ENCODE data around the gene VANGL1. TPM values are rescaled to one million over a fixed set of nuclear protein-coding genes. Genes with fewer than 3 reads are reported as not detected.
"Not testable (repeated sequence)": the region's sequence is repeated elsewhere in the genome, so short reads cannot be mapped to it uniquely, and the experiment has no call there.

Gene VANGL1
- polyA plus RNA-seq (2012; ENCODE audit: insufficient read depth, insufficient read length), result 54.8 TPM

- peak within 1 kb of the TSS; percentile 81 for H3K4me3 ChIP-seq (ENCODE audit: low read length)
- DNase-seq (ENCODE audit: low read depth, low spot score), result no peak
Observed at GRCh38 chr1:115641762-115642167, at the start of gene VANGL1. Gene VANGL1 (plus strand): TSS chr1:115641970. CDS start chr1:115651414, 9,444 bp downstream.

- DNase-seq (ENCODE audit: low read depth, low spot score), result no peak
- no peak overlapping the region for H3K4me3 ChIP-seq (ENCODE audit: low read length)
Observed at GRCh38 chr1:115592264-115592663, 49.5 kb upstream of the VANGL1 start.

- no peak overlapping the region for H3K4me3 ChIP-seq (ENCODE audit: low read length)
- no peak for DNase-seq (ENCODE audit: low read depth, low spot score)
Observed at GRCh38 chr1:115593365-115594259, 48.2 kb upstream of the VANGL1 start.

GRCh38 chr1:115594600-115594999, 47.2 kb upstream of the VANGL1 start:
- DNase-seq (ENCODE audit: low read depth, low spot score), result no peak
- no peak overlapping the region for H3K4me3 ChIP-seq (ENCODE audit: low read length)

- no peak overlapping the region for H3K4me3 ChIP-seq (ENCODE audit: low read length)
- peak; percentile 90 for DNase-seq (ENCODE audit: low read depth, low spot score)
Observed at GRCh38 chr1:115595279-115596079, 46.3 kb upstream of the VANGL1 start.

GRCh38 chr1:115596080-115596780, 45.5 kb upstream of the VANGL1 start:
- no peak for DNase-seq (ENCODE audit: low read depth, low spot score)
- H3K4me3 ChIP-seq (ENCODE audit: low read length), result no peak overlapping the region

- H3K4me3 ChIP-seq (ENCODE audit: low read length), result no peak overlapping the region
- no peak for DNase-seq (ENCODE audit: low read depth, low spot score)
Observed at GRCh38 chr1:115604508-115604907, 37.3 kb upstream of the VANGL1 start.

- DNase-seq (ENCODE audit: low read depth, low spot score), result no peak
- no peak overlapping the region for H3K4me3 ChIP-seq (ENCODE audit: low read length)
Observed at GRCh38 chr1:115606305-115606704, 35.5 kb upstream of the VANGL1 start.

- DNase-seq (ENCODE audit: low read depth, low spot score), result no peak
- H3K4me3 ChIP-seq (ENCODE audit: low read length), result no peak overlapping the region
Observed at GRCh38 chr1:115609021-115609420, 32.7 kb upstream of the VANGL1 start.

- no peak overlapping the region for H3K4me3 ChIP-seq (ENCODE audit: low read length)
- DNase-seq (ENCODE audit: low read depth, low spot score), result no peak
Observed at GRCh38 chr1:115613767-115614166, 28.0 kb upstream of the VANGL1 start.

GRCh38 chr1:115620453-115620852, 21.3 kb upstream of the VANGL1 start:
- H3K4me3 ChIP-seq (ENCODE audit: low read length), result no peak overlapping the region
- no peak for DNase-seq (ENCODE audit: low read depth, low spot score)

GRCh38 chr1:115620950-115621349, 20.8 kb upstream of the VANGL1 start:
- no peak overlapping the region for H3K4me3 ChIP-seq (ENCODE audit: low read length)
- DNase-seq (ENCODE audit: low read depth, low spot score), result no peak

- no peak overlapping the region for H3K4me3 ChIP-seq (ENCODE audit: low read length)
- no peak for DNase-seq (ENCODE audit: low read depth, low spot score)
Observed at GRCh38 chr1:115624859-115625258, 16.9 kb upstream of the VANGL1 start.

GRCh38 chr1:115630342-115630741, 11.4 kb upstream of the VANGL1 start:
- no peak for DNase-seq (ENCODE audit: low read depth, low spot score)
- H3K4me3 ChIP-seq (ENCODE audit: low read length), result no peak overlapping the region

- H3K4me3 ChIP-seq (ENCODE audit: low read length), result no peak overlapping the region
- DNase-seq (ENCODE audit: low read depth, low spot score), result no peak
Observed at GRCh38 chr1:115632251-115633026, 9.3 kb upstream of the VANGL1 start.

- DNase-seq (ENCODE audit: low read depth, low spot score), result not testable (repeated sequence)
Observed at GRCh38 chr1:115633606-115634005, 8.2 kb upstream of the VANGL1 start.

GRCh38 chr1:115637247-115637646, 4.5 kb upstream of the VANGL1 start:
- not testable (repeated sequence) for DNase-seq (ENCODE audit: low read depth, low spot score); H3K4me3 ChIP-seq (ENCODE audit: low read length)

More at GRCh38 chr1:115633606-115634005, 8.2 kb upstream of the VANGL1 start:
- not testable (repeated sequence) for H3K4me3 ChIP-seq (ENCODE audit: low read length)

- H3K4me3 ChIP-seq (ENCODE audit: low read length), result no peak overlapping the region
- no peak for DNase-seq (ENCODE audit: low read depth, low spot score)
Observed at GRCh38 chr1:115640384-115640783, 1.4 kb upstream of the VANGL1 start.

All from Jurkat, Clone E6-1 (cell line).